Activated CD4-positive, alpha-beta T cell treated with anti-CD3 and anti-CD28 coated beads, Interleukin-2, amount 50 U/mL, for 48 hours (primary cell): ENCODE results near the gene GOLGA2.

Experiments
- DNase-seq, 2 experiments: peaks; one replicate each; pipeline ENCODE4 v3.0.0-alpha.2; 2020

GOLGA2 gene

DNA sequence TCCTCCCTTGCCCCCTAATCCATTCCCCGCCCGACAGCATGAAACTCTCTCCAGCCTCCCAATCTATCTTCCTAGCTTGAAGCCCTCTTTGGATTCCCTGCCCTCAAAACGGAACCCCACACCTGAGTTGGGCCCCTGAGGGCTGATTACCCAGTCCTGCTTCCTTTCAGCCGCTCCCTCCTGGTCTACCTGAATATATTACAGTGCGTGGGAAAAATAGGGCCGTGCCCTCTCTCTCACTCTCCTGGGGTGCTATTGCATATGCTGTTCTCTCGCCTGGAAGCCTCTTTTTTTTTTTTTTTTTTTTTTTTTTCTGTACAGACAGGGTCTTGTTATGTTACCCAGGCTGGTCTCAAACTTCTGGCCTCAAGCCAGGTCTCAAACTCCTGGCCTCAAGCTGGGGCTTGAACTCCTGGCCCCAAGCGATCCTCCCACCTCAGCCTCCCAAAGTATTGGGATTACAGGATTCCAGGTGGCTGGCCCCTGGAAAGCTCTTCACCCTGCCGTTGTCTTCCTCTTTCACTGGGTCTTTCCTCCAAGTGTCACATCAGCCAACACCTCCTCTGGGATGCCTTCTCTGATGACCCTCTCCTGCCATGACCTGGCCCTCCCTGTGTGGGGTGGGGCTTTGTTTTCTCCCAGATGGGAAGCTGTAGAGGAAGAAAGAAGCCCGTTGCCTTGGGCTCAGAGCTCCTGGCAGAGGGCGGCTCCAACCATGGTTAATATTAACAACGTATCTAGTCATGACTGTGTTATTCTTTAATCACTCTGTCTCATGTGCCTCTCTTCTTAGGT lies 64.4 kb downstream of the GOLGA2 start:
- DNase-seq = no peak

DNA sequence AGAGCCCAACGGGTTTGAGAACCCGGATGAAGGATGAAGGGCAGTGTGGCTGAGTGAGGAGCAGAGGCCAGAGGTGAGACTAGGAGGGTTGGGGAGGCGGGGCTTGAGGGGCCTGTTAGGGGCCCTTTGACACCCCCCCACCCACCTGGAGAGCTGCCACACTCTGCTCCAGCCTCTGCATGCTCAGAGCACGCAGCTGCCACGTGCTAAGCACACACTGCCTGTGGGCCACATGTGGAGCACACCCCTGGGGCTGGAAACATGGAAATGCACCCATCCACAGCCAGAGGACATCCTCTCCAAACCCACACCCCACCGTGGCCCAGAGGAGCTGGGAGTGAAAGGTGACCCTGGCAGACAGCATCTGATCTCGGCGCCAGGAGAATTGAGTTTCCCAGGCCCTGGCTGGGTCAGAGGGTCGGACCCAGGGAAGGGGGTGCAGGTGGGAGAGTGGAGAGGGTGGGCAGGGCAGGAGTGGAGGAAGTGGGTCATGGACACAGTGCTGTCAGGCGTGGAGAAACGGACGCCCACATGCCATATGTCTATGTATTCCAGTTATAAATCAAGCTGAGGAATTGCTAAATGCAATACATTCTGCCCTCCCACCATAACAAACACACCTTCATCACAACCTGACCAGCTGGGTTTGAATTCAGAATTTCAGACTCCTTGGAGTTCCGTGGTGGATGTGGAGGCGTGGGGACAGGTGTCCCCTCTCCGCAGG lies 66.7 kb downstream of the GOLGA2 start:
- no peak for DNase-seq

DNA sequence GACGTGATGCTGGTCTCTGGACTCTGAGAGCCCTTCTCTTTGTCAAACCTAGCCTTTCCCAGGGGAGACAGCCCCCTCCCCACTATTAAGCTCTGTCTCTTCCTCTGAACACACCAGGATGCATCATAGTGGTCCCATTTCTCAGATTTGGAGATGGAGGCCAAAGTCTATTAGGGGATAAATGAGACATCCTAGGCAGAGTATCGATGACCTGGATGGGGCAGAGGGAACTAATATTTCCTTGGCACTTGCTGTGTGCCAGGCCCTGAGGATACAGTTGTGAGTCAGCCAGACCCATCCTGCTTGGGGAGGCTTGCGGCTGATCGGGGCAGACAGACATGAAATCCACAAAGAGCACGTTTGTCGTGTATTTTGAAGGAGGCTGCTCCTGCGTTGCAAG lies 67.4 kb downstream of the GOLGA2 start:
- DNase-seq = no peak

GRCh38 chr9:128206916-128207910 lies 68.6 kb downstream of the GOLGA2 start:
- no peak for DNase-seq

DNA sequence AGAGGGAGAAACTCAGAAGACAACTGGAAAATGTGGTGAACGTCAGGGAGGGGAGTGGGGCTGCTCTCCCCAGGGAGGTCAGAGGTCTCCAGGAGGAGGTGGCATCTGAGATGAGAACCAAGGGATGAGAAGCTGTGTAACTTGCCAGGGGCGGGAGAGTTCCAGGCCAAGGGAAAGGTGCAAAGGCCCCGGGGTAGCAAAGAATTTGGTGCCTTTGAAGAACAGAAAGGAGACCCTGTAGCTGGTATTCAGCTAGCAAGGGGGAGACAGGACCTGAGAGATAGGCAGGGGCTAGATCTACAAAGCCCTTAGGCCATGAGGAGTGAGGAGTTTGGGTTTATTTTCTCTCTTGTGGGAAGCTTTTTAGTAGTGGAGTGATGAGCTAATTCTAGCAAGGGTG lies 69.3 kb downstream of the GOLGA2 start:
- no peak for DNase-seq
